HCT116 (cell line): Measurements from ENCODE around the gene SVIL. TPM values are rescaled to one million over a fixed set of nuclear protein-coding genes. Genes with fewer than 3 reads are reported as not detected.
"Not testable (repeated sequence)": the region's sequence is repeated elsewhere in the genome, so short reads cannot be mapped to it uniquely, and the experiment has no call there.

Source experiments
- ATAC-seq: fragments of 200-7000 bp; cut with Tn5 transposase; 2 replicates; pipeline ENCODE4 v1.9.1; 2020; ENCODE audit warnings: mild to moderate bottlenecking, moderate library complexity
- BruUV-seq: library from RNA; stranded (reverse); fragments of 400-500 nt; replicated peaks from 2 replicates; lab custom pipeline; 2021; lab: Mats Ljungman, UMichigan
- CTCF ChIA-PET: fragments of 300-600 bp; sonication (Branson Sonifier 250); formaldehyde crosslinking; loops from one replicate; lab custom pipeline; 2021; ENCODE audit warnings: antibody characterized with exemption; lab: Charles Lee
- POLR2A ChIA-PET: fragments of 300-600, 350-600 bp; sonication (Branson Sonifier 250); formaldehyde crosslinking; loops from one replicate; lab custom pipeline; 2021; ENCODE audit warnings: antibody characterized with exemption; lab: Charles Lee
- RAD21 ChIA-PET, 2 experiments: fragments of 300-600 bp; sonication (Branson Sonifier 250); formaldehyde crosslinking; loops; one replicate each; lab custom pipeline; 2023; ENCODE audit warnings: low total read pairs in 2 of 2; ENCODE audit not compliant: uncharacterized antibody in 2 of 2, unreplicated experiment in 2 of 2, low non-redundant PET in 1 of 2; lab: Charles Lee
- DNase-seq: peaks from one replicate; pipeline ENCODE4 v3.0.0-alpha.2; 2010; ENCODE audit warnings: low read depth, low spot score
- H2AFZ ChIP-seq: fragments of 200-600 bp; shearing (Covaris generic), sonication (generic); 2 replicates; pipeline ENCODE4 v1.6.1; 2017; ENCODE audit warnings: low read depth, mixed run types, mixed read lengths, antibody characterized with exemption, low read length; ENCODE audit not compliant: poor library complexity, severe bottlenecking
- H3K27ac ChIP-seq: 2 replicates; pipeline ENCODE4 v1.5.1; 2012; ENCODE audit warnings: low read depth, low read length
- H3K27me3 ChIP-seq: fragments of 200-600 bp; sonication (generic); 2 replicates; pipeline ENCODE4 v1.6.1; 2016; ENCODE audit warnings: mixed run types, low read length, mixed read lengths; ENCODE audit not compliant: insufficient read depth
- H3K36me3 ChIP-seq, 2 experiments: fragments of 200-500 bp in 1 of 2; fragments of 200-600 bp in 1 of 2; sonication (Bioruptor generic) in 1 of 2; sonication (generic) in 1 of 2; 2 replicates each; pipeline versions ENCODE4 v1.5.1 to v1.6.1; 2014 to 2016; ENCODE audit warnings: low read length in 2 of 2, inconsistent platforms in 1 of 2, mixed read lengths in 1 of 2, mixed run types in 1 of 2; ENCODE audit not compliant: insufficient read depth in 2 of 2, control insufficient read depth in 1 of 2
- H3K4me1 ChIP-seq, 2 experiments: fragments of 200-600 bp in 1 of 2; sonication (generic) in 1 of 2; 2 replicates each; pipeline versions ENCODE4 v1.5.1 to v1.6.1; 2012 to 2017; ENCODE audit warnings: low read length in 2 of 2, inconsistent platforms in 1 of 2, mild to moderate bottlenecking in 1 of 2, mixed read lengths in 1 of 2, mixed run types in 1 of 2, moderate library complexity in 1 of 2; ENCODE audit not compliant: insufficient read depth in 2 of 2, control insufficient read depth in 1 of 2
- H3K4me2 ChIP-seq: fragments of 200-600 bp; sonication (generic); 2 replicates; pipeline ENCODE4 v1.6.1; 2017; ENCODE audit warnings: mixed run types, low read length, mixed read lengths
- H3K4me3 ChIP-seq, 2 experiments: fragments of 200-600 bp in 1 of 2; sonication (generic) in 1 of 2; replicated peaks in 1 of 2; 2 replicates each; pipeline ENCODE4 v1.5.1; 2011 to 2016; ENCODE audit warnings: low read length in 2 of 2, control low read depth in 1 of 2, low read depth in 1 of 2, mild to moderate bottlenecking in 1 of 2, mixed read lengths in 1 of 2, mixed run types in 1 of 2
- H3K79me2 ChIP-seq: fragments of 200-600 bp; sonication (generic); 2 replicates; pipeline ENCODE4 v1.6.1; 2017; ENCODE audit warnings: mild to moderate bottlenecking, mixed run types, low read length, moderate library complexity, mixed read lengths; ENCODE audit not compliant: insufficient read depth
- H3K9ac ChIP-seq: fragments of 200-600 bp; sonication (generic); 2 replicates; pipeline ENCODE4 v1.6.1; 2016; ENCODE audit warnings: low read length, mixed read lengths
- H3K9me2 ChIP-seq: fragments of 200-600 bp; sonication (generic), shearing (Covaris generic); 2 replicates; pipeline ENCODE4 v1.6.1; 2017; ENCODE audit warnings: mixed run types, mild to moderate bottlenecking, moderate library complexity; ENCODE audit not compliant: insufficient read depth
- H3K9me3 ChIP-seq, 2 experiments: fragments of 200-500 bp in 1 of 2; fragments of 200-600 bp in 1 of 2; sonication (Bioruptor generic) in 1 of 2; sonication (generic) in 1 of 2; 2 replicates each; pipeline ENCODE4 v1.6.1; 2014 to 2017; ENCODE audit warnings: low read length in 2 of 2, mixed read lengths in 2 of 2, inconsistent platforms in 1 of 2, low read depth in 1 of 2, mild to moderate bottlenecking in 1 of 2, mixed run types in 1 of 2, moderate library complexity in 1 of 2; ENCODE audit not compliant: control insufficient read depth in 1 of 2, insufficient read depth in 1 of 2
- H4K20me1 ChIP-seq: fragments of 200-600 bp; sonication (generic), shearing (Covaris generic); 2 replicates; pipeline ENCODE4 v1.6.1; 2017; ENCODE audit warnings: mixed run types, mild to moderate bottlenecking, moderate library complexity; ENCODE audit not compliant: insufficient read depth
- CBX3 ChIP-seq: IDR thresholded peaks from 2 replicates; pipeline ENCODE4 v1.6.1; 2012; ENCODE audit warnings: low read depth
- CEBPB ChIP-seq: IDR thresholded peaks from 2 replicates; pipeline ENCODE4 v1.6.1; 2012; ENCODE audit warnings: low read depth
- CTCF ChIP-seq, 3 experiments: fragments of 200-600 bp in 1 of 3; sonication (generic) in 1 of 3; IDR thresholded peaks in 2 of 3; conservative IDR thresholded peaks in 1 of 3; 2 replicates each; pipeline ENCODE4 v1.5.1; 2012 to 2017; ENCODE audit warnings: low read depth in 2 of 3, low read length in 2 of 3, antibody characterized with exemption in 1 of 3, borderline replicate concordance in 1 of 3, control low read depth in 1 of 3, mild to moderate bottlenecking in 1 of 3, mixed read lengths in 1 of 3, mixed run types in 1 of 3, moderate library complexity in 1 of 3; ENCODE audit not compliant: insufficient read depth in 1 of 3
- EGR1 ChIP-seq: IDR thresholded peaks from 2 replicates; pipeline ENCODE4 v1.6.1; 2012; ENCODE audit warnings: low read depth
- ELF1 ChIP-seq: IDR thresholded peaks from 2 replicates; pipeline ENCODE4 v1.6.1; 2012; ENCODE audit warnings: low read depth, borderline replicate concordance
- EZH2 ChIP-seq: fragments of 200-600 bp; sonication (generic); IDR thresholded peaks from 2 replicates; pipeline ENCODE4 v1.6.1; 2017; ENCODE audit warnings: antibody characterized with exemption, mixed run types
- EZH2phosphoT487 ChIP-seq: fragments of 200-600 bp; IDR thresholded peaks from 2 replicates; pipeline ENCODE4 v1.6.1; 2018; ENCODE audit warnings: antibody characterized with exemption, borderline replicate concordance
- JUND ChIP-seq: IDR thresholded peaks from 2 replicates; pipeline ENCODE4 v1.6.1; 2012
- POLR2A ChIP-seq: IDR thresholded peaks from 2 replicates; pipeline ENCODE4 v1.7.0; 2011; ENCODE audit warnings: borderline replicate concordance; ENCODE audit not compliant: insufficient read depth, insufficient read length; ENCODE audit errors: extremely low read depth
- RAD21 ChIP-seq: IDR thresholded peaks from 2 replicates; pipeline ENCODE4 v1.6.1; 2012; ENCODE audit warnings: low read depth, mild to moderate bottlenecking
- SP1 ChIP-seq: IDR thresholded peaks from 2 replicates; pipeline ENCODE4 v1.6.1; 2012; ENCODE audit warnings: low read depth
- ZFX ChIP-seq: fragments of 450-650 bp; IDR thresholded peaks from 2 replicates; pipeline ENCODE4 v1.6.1; 2017
- ZNF274 ChIP-seq: fragments of 200-500 bp; sonication (Bioruptor generic); IDR thresholded peaks from 2 replicates; pipeline ENCODE4 v1.6.1; 2014; ENCODE audit warnings: mild to moderate bottlenecking, low read depth, low read length, inconsistent platforms
- intact Hi-C: fragments of 100-400 bp; cut with micrococcal nuclease; formaldehyde crosslinking; loops from 2 replicates; pipeline ENCODE4 v1.10.0; 2022
- total RNA-seq: library from RNA; stranded (reverse); gene quantifications from one replicate; pipeline ENCODE4 v1.2.1, GENCODE V29; 2021; ENCODE audit not compliant: unreplicated experiment
- TF ChIP-seq, protein P1 (sequence below): IDR thresholded peaks from 2 replicates; pipeline ENCODE4 v1.6.1; 2012
- TF ChIP-seq, protein P2 (sequence below): IDR thresholded peaks from 2 replicates; pipeline ENCODE4 v1.6.1; 2012
- TF ChIP-seq, protein P3 (sequence below): IDR thresholded peaks from 2 replicates; pipeline ENCODE4 v1.6.1; 2011; ENCODE audit warnings: mild to moderate bottlenecking, low read length, moderate library complexity; ENCODE audit not compliant: insufficient replicate concordance; ENCODE audit errors: extremely low read depth

Gene SVIL
- total RNA-seq, 1 experiment from 2014 or later = 27.0 TPM

GRCh38 chr10:29448756-29449592 lies 185.8 kb downstream of the SVIL start:
- H3K27me3 ChIP-seq, H4K20me1 ChIP-seq, H3K9me2 ChIP-seq, H3K79me2 ChIP-seq, H2AFZ ChIP-seq, H3K4me3 ChIP-seq, H3K27ac ChIP-seq, H3K9me3 ChIP-seq, POLR2A ChIA-PET, DNase-seq, H3K9ac ChIP-seq, H3K4me1 ChIP-seq, BruUV-seq, H3K36me3 ChIP-seq: not testable (repeated sequence)
- TF ChIP-seq CTCF (IDR thresholded peaks at IDR 0.05 in 2 of 3, conservative IDR thresholded peaks at IDR 0.05 in 1 of 3; ENCODE audit: borderline replicate concordance in 1 of 3, insufficient read depth in 1 of 3, low read depth in 2 of 3, low read length in 2 of 3) = peak; percentile 62 to 77 (median 71)
- peak; percentile 65 for TF ChIP-seq RAD21
- intact Hi-C loops = loop anchor here (1.0 kb wide), 1 partner anchor 72 kb away; no protein-coding TSS in a partner anchor
- ChIA-PET RAD21 (interaction anchor here in 1 of 2 experiments (0.6 kb wide), 1 partner anchor 394 kb away, joined by 4 read pairs; no protein-coding TSS in a partner anchor), CTCF (interaction anchor here (1.0 to 1.6 kb wide), 3 partner anchors 8 to 19 kb away, joined by 3 to 13 read pairs (median 5); no protein-coding TSS in a partner anchor)
- H3K4me2 ChIP-seq = peak overlapping the region; percentile 27; the same call in 1 of the 2 replicates
- ATAC-seq = peak; percentile 93

DNA sequence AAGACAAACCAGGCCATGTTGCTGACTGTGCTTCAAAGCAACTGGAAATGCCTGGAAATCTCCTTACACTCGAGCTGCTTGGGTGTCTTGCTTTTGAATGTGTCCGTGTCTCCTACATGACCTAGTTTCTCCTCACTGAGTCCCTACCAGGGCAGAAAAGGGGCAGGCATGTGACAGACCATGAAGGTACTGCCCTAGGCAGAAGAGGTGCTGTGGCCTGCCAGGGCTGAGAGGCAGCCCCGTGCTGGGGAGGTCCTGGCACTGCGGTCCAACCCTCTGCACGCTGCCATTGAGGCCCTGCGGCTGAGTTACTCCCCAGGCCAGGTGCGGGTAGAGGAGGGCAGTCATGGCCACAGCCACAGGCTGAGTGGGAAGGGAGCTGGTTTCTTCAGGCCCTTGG lies 186.6 kb downstream of the SVIL start:
- no peaks in the 10 kb centered on the region for H4K20me1 ChIP-seq
- no peak overlapping the region for H2AFZ ChIP-seq
- H3K36me3 ChIP-seq = no peaks in the 10 kb centered on the region
- no peaks in the 10 kb centered on the region for H3K9me3 ChIP-seq
- peaks cover 0 to 5% of the 10 kb centered on the region in 2 experiments; a peak in 2 of 4 replicates for H3K4me1 ChIP-seq
- RAD21 ChIA-PET = no interaction called here
- DNase-seq (no peak), ATAC-seq (no peak)
- H3K9me2 ChIP-seq = no peaks in the 10 kb centered on the region
- no peak overlapping the region for H3K4me3 ChIP-seq
- H3K4me2 ChIP-seq = no peak overlapping the region
- H3K27me3 ChIP-seq = no peaks in the 10 kb centered on the region
- CTCF ChIA-PET = interaction anchor here (1.0 to 1.6 kb wide), 2 partner anchors 10 to 18 kb away, joined by 5 to 13 read pairs; no protein-coding TSS in a partner anchor
- H3K79me2 ChIP-seq = no peaks in the 10 kb centered on the region
- BruUV-seq = no TSS peak
- H3K27ac ChIP-seq = no peak overlapping the region
- no peak overlapping the region for H3K9ac ChIP-seq
- POLR2A ChIA-PET = no interaction called here
- intact Hi-C loops = no loop called here
- TF ChIP-seq ZNF274 (no peak), JUND (no peak), EZH2phosphoT487 (no peak), ZFX (no peak), SP1 (no peak), EZH2 (no peak), EGR1 (no peak), ELF1 (no peak), CEBPB (no peak), CBX3 (no peak), POLR2A (no peak), RAD21 (no peak)
- TF ChIP-seq, protein P1, sequence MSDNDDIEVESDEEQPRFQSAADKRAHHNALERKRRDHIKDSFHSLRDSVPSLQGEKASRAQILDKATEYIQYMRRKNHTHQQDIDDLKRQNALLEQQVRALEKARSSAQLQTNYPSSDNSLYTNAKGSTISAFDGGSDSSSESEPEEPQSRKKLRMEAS = no peak
- TF ChIP-seq, protein P2, sequence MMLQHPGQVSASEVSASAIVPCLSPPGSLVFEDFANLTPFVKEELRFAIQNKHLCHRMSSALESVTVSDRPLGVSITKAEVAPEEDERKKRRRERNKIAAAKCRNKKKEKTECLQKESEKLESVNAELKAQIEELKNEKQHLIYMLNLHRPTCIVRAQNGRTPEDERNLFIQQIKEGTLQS = no peak
- TF ChIP-seq, protein P3, sequence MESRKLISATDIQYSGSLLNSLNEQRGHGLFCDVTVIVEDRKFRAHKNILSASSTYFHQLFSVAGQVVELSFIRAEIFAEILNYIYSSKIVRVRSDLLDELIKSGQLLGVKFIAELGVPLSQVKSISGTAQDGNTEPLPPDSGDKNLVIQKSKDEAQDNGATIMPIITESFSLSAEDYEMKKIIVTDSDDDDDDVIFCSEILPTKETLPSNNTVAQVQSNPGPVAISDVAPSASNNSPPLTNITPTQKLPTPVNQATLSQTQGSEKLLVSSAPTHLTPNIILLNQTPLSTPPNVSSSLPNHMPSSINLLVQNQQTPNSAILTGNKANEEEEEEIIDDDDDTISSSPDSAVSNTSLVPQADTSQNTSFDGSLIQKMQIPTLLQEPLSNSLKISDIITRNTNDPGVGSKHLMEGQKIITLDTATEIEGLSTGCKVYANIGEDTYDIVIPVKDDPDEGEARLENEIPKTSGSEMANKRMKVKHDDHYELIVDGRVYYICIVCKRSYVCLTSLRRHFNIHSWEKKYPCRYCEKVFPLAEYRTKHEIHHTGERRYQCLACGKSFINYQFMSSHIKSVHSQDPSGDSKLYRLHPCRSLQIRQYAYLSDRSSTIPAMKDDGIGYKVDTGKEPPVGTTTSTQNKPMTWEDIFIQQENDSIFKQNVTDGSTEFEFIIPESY = no peak
